Astrocyte of the spinal cord (primary cell): ENCODE measurements around the gene PLEKHG5.
"Not testable (repeated sequence)": the region's sequence is repeated elsewhere in the genome, so short reads cannot be mapped to it uniquely, and the experiment has no call there.

Experiments
- DNase-seq: peaks from one replicate; pipeline ENCODE4 v3.0.0; 2011; ENCODE audit warnings: low read depth, low spot score
- H3K4me3 ChIP-seq: 2 replicates; pipeline ENCODE4 v1.5.1; 2011; ENCODE audit warnings: low read depth, mild to moderate bottlenecking, low read length, moderate library complexity
- CTCF ChIP-seq: IDR thresholded peaks from 2 replicates; pipeline ENCODE4 v1.5.1; 2012; ENCODE audit warnings: low read depth, mild to moderate bottlenecking, low read length, inconsistent platforms
- in situ Hi-C: cut with HindIII; loops from 2 replicates; pipeline ENCODE4 v1.10.0; 2017; ENCODE audit warnings: low sequenced_read_pairs

The PLEKHG5 gene

DNA sequence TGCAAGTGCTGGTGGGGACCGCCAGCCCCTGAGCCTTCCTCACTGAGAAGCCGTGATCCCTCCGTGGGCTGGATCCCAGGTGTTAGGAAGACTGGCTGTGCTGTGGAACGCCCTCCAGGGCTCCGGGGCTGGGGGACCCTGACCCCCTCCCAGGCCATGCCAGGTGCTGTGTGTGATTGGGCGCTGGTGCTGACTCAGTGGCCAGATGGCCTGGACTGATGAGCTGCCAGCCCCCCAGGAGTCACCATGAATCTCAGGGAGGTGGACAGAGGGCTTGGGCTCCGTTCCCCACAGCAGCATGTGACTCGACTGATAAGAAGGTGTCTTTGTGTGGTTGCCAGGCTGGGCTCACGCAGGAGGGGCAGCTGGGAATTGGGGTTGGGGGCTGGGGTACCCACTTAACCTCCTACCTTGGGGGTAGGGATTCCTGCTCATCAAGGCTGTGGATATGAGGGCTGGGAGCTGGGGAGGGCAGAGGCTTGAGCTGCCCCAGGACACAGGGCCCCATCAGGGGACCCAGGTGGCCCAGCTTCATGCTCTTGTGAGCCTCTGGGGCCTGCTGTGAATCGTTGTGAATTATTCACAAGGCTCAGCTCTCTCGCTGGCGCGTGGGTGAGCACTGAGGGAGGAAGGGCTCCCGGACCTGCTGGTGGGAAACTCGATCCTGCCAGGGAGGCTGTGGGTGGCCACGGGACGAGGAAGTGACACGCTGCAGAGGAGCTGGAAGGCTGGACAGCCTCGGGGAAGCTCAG lies 61.6 kb downstream of the PLEKHG5 start:
- in situ Hi-C loops, DNase-seq, H3K4me3 ChIP-seq: not testable (repeated sequence)

DNA sequence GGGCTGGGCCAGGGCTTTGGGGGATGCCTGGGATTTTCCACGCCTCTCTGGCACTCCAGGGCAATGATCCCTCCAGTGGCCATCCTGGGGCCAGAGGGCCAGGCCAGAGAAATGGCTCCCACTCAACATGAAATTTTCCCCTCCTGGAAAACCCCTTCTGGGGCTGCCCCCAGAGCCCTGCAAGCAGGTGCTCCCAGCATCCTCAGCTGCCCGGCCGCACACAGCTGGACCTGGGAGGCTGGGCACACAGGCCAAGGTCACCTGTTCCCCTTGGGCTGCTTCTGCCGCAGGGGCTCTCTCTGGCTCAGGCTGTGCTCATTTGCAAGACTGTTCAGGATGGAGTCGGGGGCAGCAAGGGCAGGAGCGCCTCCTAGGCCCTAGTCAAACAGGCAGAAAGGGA lies 63.0 kb downstream of the PLEKHG5 start:
- in situ Hi-C loops, H3K4me3 ChIP-seq, DNase-seq: not testable (repeated sequence)

GRCh38 chr1:6427441-6428390 lies 63.8 kb downstream of the PLEKHG5 start:
- no peak overlapping the region for H3K4me3 ChIP-seq
- no peak for TF ChIP-seq CTCF
- DNase-seq = no peak
- in situ Hi-C loops = no loop called here

- in situ Hi-C loops = no loop called here
- no peak for TF ChIP-seq CTCF
- DNase-seq = no peak
- H3K4me3 ChIP-seq = no peak overlapping the region
Observed at GRCh38 chr1:6426972-6427350, 64.5 kb downstream of the PLEKHG5 start.

GRCh38 chr1:6426277-6426971 lies 65.0 kb downstream of the PLEKHG5 start:
- H3K4me3 ChIP-seq = no peak overlapping the region
- no peak for TF ChIP-seq CTCF
- in situ Hi-C loops = no loop called here
- DNase-seq = no peak

- H3K4me3 ChIP-seq = no peak overlapping the region
- in situ Hi-C loops = no loop called here
- DNase-seq = no peak
- TF ChIP-seq CTCF = no peak
Observed at GRCh38 chr1:6425658-6426057, 65.8 kb downstream of the PLEKHG5 start.
